Liver (tissue), 3 donors: Measurements from ENCODE around the gene KATNIP.

Experiments
- EGR1 ChIP-seq, 2 donors: IDR thresholded peaks; 2 replicates each; pipeline ENCODE4 v1.6.1; 2016 to 2018; ENCODE audit warnings: antibody characterized with exemption in 2 of 2, low read depth in 2 of 2
- FOXA1 ChIP-seq: IDR thresholded peaks from 2 replicates; pipeline ENCODE4 v1.6.1; 2016; ENCODE audit warnings: antibody characterized with exemption
- GABPA ChIP-seq, 2 donors: IDR thresholded peaks in 1 of 2; conservative IDR thresholded peaks in 1 of 2; 2 replicates each; pipeline ENCODE4 v1.6.1; 2016; ENCODE audit warnings: antibody characterized with exemption in 2 of 2, mild to moderate bottlenecking in 1 of 2, moderate library complexity in 1 of 2
- MAX ChIP-seq: IDR thresholded peaks from 2 replicates; pipeline ENCODE4 v1.6.1; 2016; ENCODE audit warnings: antibody characterized with exemption
- RAD21 ChIP-seq, 2 donors: IDR thresholded peaks; 2 replicates each; pipeline ENCODE4 v1.6.1; 2016; ENCODE audit warnings: antibody characterized with exemption in 2 of 2, mild to moderate bottlenecking in 2 of 2
- RXRA ChIP-seq, 2 donors: IDR thresholded peaks; 2 replicates each; pipeline ENCODE4 v1.6.1; 2017 to 2018; ENCODE audit warnings: antibody characterized with exemption in 2 of 2, mild to moderate bottlenecking in 1 of 2
- SP1 ChIP-seq: IDR thresholded peaks from 2 replicates; pipeline ENCODE4 v1.6.1; 2018; ENCODE audit warnings: antibody characterized with exemption, mild to moderate bottlenecking
- TAF1 ChIP-seq: conservative IDR thresholded peaks from 2 replicates; pipeline ENCODE4 v1.6.1; 2016; ENCODE audit warnings: antibody characterized with exemption, mild to moderate bottlenecking
- YY1 ChIP-seq: IDR thresholded peaks from 2 replicates; pipeline ENCODE4 v1.6.1; 2016; ENCODE audit warnings: antibody characterized with exemption, mild to moderate bottlenecking
- ZBTB33 ChIP-seq: IDR thresholded peaks from 2 replicates; pipeline ENCODE4 v1.6.1; 2016; ENCODE audit warnings: antibody characterized with exemption
- TF ChIP-seq, protein P1 (sequence below): fragments of 150-350 bp; IDR thresholded peaks from 2 replicates; pipeline ENCODE4 v1.5.1; 2017; ENCODE audit warnings: improper control_type of control experiment, low read depth, low read length; ENCODE audit not compliant: missing input control
- TF ChIP-seq, protein P2 (sequence below): IDR thresholded peaks from 2 replicates; pipeline ENCODE4 v1.6.1; 2016; ENCODE audit warnings: antibody characterized with exemption, mild to moderate bottlenecking
- donor health status: healthy.
- donor health status: healthy.

- TF ChIP-seq, protein P1, sequence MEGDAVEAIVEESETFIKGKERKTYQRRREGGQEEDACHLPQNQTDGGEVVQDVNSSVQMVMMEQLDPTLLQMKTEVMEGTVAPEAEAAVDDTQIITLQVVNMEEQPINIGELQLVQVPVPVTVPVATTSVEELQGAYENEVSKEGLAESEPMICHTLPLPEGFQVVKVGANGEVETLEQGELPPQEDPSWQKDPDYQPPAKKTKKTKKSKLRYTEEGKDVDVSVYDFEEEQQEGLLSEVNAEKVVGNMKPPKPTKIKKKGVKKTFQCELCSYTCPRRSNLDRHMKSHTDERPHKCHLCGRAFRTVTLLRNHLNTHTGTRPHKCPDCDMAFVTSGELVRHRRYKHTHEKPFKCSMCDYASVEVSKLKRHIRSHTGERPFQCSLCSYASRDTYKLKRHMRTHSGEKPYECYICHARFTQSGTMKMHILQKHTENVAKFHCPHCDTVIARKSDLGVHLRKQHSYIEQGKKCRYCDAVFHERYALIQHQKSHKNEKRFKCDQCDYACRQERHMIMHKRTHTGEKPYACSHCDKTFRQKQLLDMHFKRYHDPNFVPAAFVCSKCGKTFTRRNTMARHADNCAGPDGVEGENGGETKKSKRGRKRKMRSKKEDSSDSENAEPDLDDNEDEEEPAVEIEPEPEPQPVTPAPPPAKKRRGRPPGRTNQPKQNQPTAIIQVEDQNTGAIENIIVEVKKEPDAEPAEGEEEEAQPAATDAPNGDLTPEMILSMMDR = no peak
- TF ChIP-seq, protein P2, sequence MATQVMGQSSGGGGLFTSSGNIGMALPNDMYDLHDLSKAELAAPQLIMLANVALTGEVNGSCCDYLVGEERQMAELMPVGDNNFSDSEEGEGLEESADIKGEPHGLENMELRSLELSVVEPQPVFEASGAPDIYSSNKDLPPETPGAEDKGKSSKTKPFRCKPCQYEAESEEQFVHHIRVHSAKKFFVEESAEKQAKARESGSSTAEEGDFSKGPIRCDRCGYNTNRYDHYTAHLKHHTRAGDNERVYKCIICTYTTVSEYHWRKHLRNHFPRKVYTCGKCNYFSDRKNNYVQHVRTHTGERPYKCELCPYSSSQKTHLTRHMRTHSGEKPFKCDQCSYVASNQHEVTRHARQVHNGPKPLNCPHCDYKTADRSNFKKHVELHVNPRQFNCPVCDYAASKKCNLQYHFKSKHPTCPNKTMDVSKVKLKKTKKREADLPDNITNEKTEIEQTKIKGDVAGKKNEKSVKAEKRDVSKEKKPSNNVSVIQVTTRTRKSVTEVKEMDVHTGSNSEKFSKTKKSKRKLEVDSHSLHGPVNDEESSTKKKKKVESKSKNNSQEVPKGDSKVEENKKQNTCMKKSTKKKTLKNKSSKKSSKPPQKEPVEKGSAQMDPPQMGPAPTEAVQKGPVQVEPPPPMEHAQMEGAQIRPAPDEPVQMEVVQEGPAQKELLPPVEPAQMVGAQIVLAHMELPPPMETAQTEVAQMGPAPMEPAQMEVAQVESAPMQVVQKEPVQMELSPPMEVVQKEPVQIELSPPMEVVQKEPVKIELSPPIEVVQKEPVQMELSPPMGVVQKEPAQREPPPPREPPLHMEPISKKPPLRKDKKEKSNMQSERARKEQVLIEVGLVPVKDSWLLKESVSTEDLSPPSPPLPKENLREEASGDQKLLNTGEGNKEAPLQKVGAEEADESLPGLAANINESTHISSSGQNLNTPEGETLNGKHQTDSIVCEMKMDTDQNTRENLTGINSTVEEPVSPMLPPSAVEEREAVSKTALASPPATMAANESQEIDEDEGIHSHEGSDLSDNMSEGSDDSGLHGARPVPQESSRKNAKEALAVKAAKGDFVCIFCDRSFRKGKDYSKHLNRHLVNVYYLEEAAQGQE = no peak
- TF ChIP-seq GABPA (IDR thresholded peaks at IDR 0.05 in 1 of 2, conservative IDR thresholded peaks at IDR 0.05 in 1 of 2) = no peak
- TF ChIP-seq FOXA1 = no peak
- no peak for TF ChIP-seq EGR1 (IDR thresholded peaks at IDR 0.05; ENCODE audit: low read depth in 2 of 2)
- no peak for TF ChIP-seq TAF1
- no peak for TF ChIP-seq YY1
- TF ChIP-seq MAX = no peak
- TF ChIP-seq RAD21 (IDR thresholded peaks at IDR 0.05) = no peak
- TF ChIP-seq SP1 = no peak
- TF ChIP-seq RXRA (IDR thresholded peaks at IDR 0.05) = no peak
- no peak for TF ChIP-seq ZBTB33
Observed at GRCh38 chr16:27582883-27583282, 32.9 kb downstream of the KATNIP start.
